Loucy (cell line): Measurements from ENCODE around the gene FRAS1.

Experiments used
- EZH2phosphoT487 ChIP-seq: fragments of 200-600 bp; IDR thresholded peaks from 2 replicates; pipeline ENCODE4 v1.6.1; 2018; ENCODE audit warnings: antibody characterized with exemption, mild to moderate bottlenecking, moderate library complexity, borderline replicate concordance
- TF ChIP-seq, protein P1 (sequence below): fragments of 200-600 bp; sonication (generic); conservative IDR thresholded peaks from 2 replicates; pipeline ENCODE4 v1.5.1; 2014; ENCODE audit warnings: mild to moderate bottlenecking, antibody characterized with exemption, low read length

DNA sequence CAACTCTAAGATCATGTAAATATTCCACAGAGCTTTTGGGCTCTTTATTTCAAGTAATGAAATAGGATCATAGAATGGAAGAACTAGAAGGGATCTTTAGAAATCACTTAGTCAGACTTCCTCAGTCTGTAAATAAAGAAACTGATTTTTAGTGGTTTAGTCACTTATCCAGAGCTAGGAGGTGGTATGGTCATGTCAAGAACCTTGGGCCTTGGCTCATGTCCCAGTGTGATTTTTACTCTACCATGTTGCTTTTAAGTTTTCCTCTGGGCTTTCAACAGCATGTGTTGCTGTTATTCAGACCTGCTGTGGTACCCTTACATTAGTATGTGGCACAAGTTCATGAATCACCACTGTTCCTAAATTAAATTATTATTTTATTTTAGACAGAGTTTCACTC lies 184.9 kb downstream of the FRAS1 start:
- TF ChIP-seq, protein P1, sequence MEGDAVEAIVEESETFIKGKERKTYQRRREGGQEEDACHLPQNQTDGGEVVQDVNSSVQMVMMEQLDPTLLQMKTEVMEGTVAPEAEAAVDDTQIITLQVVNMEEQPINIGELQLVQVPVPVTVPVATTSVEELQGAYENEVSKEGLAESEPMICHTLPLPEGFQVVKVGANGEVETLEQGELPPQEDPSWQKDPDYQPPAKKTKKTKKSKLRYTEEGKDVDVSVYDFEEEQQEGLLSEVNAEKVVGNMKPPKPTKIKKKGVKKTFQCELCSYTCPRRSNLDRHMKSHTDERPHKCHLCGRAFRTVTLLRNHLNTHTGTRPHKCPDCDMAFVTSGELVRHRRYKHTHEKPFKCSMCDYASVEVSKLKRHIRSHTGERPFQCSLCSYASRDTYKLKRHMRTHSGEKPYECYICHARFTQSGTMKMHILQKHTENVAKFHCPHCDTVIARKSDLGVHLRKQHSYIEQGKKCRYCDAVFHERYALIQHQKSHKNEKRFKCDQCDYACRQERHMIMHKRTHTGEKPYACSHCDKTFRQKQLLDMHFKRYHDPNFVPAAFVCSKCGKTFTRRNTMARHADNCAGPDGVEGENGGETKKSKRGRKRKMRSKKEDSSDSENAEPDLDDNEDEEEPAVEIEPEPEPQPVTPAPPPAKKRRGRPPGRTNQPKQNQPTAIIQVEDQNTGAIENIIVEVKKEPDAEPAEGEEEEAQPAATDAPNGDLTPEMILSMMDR = no peak
- no peak for TF ChIP-seq EZH2phosphoT487
